Thoracic aorta (tissue), 2 donors: ENCODE measurements around the gene PPP1CA. TPM values are rescaled to one million over a fixed set of nuclear protein-coding genes. Genes with fewer than 3 reads are reported as not detected.

Source experiments
- ATAC-seq: fragments of 150-250 bp; one replicate; pipeline ENCODE4 v1.8.0; 2017; ENCODE audit warnings: low read depth; ENCODE audit not compliant: insufficient number of reproducible peaks, low FRiP score
- DNase-seq: peaks from one replicate; pipeline ENCODE4 v3.0.0-alpha.2; 2020; ENCODE audit warnings: low spot score
- H3K27ac ChIP-seq, 2 donors: fragments of 200-600 bp; sonication (generic); 1 replicate in 1 of 2; 2 replicates in 1 of 2; pipeline ENCODE4 v1.5.1; 2016; ENCODE audit warnings: mild to moderate bottlenecking in 2 of 2, moderate library complexity in 2 of 2
- H3K27me3 ChIP-seq: fragments of 200-600 bp; sonication (generic); replicated peaks from 2 replicates; pipeline ENCODE4 v1.6.0; 2016; ENCODE audit warnings: mild to moderate bottlenecking; ENCODE audit not compliant: insufficient read depth
- H3K36me3 ChIP-seq: fragments of 200-600 bp; sonication (generic); one replicate; pipeline ENCODE4 v1.5.1; 2016
- H3K4me1 ChIP-seq, 2 donors: fragments of 200-600 bp; sonication (generic); 1 replicate in 1 of 2; 2 replicates in 1 of 2; pipeline versions ENCODE4 v1.5.1 to v1.6.0; 2016; ENCODE audit warnings: low read depth in 2 of 2, mild to moderate bottlenecking in 1 of 2; ENCODE audit not compliant: control insufficient read depth in 1 of 2
- H3K4me3 ChIP-seq: fragments of 200-600 bp; sonication (generic); 2 replicates; pipeline ENCODE4 v1.5.1; 2016; ENCODE audit warnings: mild to moderate bottlenecking
- H3K9me3 ChIP-seq: fragments of 200-600 bp; sonication (generic); 2 replicates; pipeline ENCODE4 v1.5.1; 2016
- total RNA-seq, 2 donors: library from RNA; depleted of rRNA; stranded (reverse); fragments of >200 nt; gene quantifications; one replicate each; pipeline versions ENCODE4 v1.1.0 to v1.2.3, GENCODE V29; 2016
- TF ChIP-seq, protein P1 (sequence below): fragments of 200-600 bp; sonication (generic); IDR thresholded peaks from one replicate; pipeline ENCODE4 v1.5.1; 2019; ENCODE audit warnings: antibody characterized with exemption

Gene PPP1CA
- total RNA-seq, 2 donors from 2014 or later = 74.4 to 77.8 TPM

DNA sequence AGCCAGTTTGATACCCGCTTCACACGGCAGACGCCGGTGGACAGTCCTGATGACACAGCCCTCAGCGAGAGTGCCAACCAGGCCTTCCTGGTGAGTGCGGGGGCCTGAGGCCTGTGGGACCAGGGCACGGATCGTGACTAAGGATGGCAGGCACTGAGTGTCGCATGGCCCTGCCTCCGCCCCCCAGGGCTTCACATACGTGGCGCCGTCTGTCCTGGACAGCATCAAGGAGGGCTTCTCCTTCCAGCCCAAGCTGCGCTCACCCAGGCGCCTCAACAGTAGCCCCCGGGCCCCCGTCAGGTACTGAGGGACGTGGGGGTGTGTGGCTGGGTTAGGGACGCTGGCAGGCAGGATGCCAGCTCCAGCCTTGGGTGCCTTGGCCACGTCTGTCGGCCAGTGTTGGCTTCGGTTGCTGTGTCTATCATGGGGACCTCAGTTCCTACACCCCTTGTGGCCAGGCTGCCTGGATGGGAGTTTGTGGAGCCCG, 32.8 kb upstream of the PPP1CA start:
- TF ChIP-seq, protein P1, sequence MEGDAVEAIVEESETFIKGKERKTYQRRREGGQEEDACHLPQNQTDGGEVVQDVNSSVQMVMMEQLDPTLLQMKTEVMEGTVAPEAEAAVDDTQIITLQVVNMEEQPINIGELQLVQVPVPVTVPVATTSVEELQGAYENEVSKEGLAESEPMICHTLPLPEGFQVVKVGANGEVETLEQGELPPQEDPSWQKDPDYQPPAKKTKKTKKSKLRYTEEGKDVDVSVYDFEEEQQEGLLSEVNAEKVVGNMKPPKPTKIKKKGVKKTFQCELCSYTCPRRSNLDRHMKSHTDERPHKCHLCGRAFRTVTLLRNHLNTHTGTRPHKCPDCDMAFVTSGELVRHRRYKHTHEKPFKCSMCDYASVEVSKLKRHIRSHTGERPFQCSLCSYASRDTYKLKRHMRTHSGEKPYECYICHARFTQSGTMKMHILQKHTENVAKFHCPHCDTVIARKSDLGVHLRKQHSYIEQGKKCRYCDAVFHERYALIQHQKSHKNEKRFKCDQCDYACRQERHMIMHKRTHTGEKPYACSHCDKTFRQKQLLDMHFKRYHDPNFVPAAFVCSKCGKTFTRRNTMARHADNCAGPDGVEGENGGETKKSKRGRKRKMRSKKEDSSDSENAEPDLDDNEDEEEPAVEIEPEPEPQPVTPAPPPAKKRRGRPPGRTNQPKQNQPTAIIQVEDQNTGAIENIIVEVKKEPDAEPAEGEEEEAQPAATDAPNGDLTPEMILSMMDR = no peak
- Histone ChIP-seq H3K4me3 (no peak overlapping the region), H3K9me3 (no peaks in the 10 kb centered on the region), H3K4me1 (peaks cover 2 to 19% of the 10 kb centered on the region in 2 donors), H3K27me3 (no peaks in the 10 kb centered on the region), H3K36me3 (peaks cover 37% of the 10 kb centered on the region), H3K27ac (no peak overlapping the region)
- ATAC-seq (no peak), DNase-seq (no peak)

DNA sequence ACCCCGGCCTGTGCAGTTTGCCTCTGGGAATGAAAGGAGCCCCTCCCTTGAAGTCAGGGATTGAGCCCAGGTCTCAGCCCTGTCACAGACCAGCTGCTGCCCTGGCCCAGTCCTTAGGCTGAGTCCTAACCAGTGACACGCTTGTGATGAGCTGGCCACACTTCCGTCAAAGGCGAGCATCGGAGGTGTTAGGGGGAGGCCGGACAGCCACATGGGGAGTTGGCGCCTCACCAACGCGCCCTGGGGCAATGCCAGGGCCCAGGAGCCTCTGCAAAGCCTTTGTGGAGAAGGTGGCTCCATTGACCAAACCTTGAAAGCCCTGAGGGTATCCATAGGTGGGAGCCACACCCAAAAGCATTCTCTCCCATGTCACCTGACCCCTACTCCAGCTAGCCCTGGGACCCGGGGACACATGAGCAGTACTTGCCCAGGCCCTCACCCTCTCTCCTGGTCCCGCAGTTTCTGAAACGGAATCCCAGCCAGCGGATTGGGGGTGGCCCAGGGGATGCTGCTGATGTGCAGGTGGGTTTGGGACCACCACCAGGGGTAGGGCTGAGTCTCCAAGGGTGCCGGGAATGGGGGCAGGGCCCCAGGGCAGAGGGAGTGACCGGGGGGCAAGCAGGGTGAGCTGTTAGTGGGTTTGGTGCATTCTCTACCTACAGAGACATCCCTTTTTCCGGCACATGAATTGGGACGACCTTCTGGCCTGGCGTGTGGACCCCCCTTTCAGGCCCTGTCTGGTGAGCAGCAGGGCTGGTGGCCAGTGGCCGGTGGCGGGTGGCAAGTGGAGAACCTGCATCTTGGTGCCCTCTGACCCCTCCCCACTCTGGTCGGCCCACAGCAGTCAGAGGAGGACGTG, 32.1 kb upstream of the PPP1CA start:
- H3K4me1 ChIP-seq = peaks cover 8 to 24% of the 10 kb centered on the region in 2 donors
- no peak for ATAC-seq
- TF ChIP-seq, protein P1 = no peak
- peaks cover 37% of the 10 kb centered on the region for H3K36me3 ChIP-seq
- no peak overlapping the region for H3K4me3 ChIP-seq
- no peaks in the 10 kb centered on the region for H3K27me3 ChIP-seq
- H3K27ac ChIP-seq = no peak overlapping the region
- no peaks in the 10 kb centered on the region for H3K9me3 ChIP-seq
- DNase-seq = no peak

DNA sequence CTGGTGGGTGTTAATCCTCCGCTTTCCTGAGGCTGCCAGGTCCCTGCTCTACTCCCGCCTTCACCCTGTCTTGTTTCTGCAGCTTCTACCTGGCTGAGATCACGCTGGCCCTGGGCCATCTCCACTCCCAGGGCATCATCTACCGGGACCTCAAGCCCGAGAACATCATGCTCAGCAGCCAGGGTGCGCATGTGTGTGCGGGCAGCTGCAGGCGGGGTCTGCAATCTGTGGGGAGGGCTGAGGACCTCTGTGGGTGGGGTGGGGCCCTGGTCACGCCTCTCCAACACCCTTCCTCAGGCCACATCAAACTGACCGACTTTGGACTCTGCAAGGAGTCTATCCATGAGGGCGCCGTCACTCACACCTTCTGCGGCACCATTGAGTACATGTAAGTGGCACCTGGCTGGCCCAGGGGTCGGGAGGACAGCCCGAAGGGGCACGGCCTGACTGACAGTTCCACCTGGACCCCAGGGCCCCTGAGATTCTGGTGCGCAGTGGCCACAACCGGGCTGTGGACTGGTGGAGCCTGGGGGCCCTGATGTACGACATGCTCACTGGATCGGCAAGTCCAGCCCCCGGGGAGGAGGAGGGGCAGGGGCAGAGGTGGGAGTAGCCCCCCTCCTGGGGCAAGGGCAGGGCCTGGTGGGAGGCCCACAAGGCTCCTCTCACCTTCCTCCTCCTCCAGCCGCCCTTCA, 31.1 kb upstream of the PPP1CA start:
- Histone ChIP-seq H3K4me3 (no peak overlapping the region), H3K4me1 (peaks cover 8 to 27% of the 10 kb centered on the region in 2 donors), H3K9me3 (no peaks in the 10 kb centered on the region), H3K27me3 (no peaks in the 10 kb centered on the region), H3K27ac (no peak overlapping the region), H3K36me3 (peaks cover 37% of the 10 kb centered on the region)
- TF ChIP-seq, protein P1 = no peak
- no peak for DNase-seq
- ATAC-seq = no peak

DNA sequence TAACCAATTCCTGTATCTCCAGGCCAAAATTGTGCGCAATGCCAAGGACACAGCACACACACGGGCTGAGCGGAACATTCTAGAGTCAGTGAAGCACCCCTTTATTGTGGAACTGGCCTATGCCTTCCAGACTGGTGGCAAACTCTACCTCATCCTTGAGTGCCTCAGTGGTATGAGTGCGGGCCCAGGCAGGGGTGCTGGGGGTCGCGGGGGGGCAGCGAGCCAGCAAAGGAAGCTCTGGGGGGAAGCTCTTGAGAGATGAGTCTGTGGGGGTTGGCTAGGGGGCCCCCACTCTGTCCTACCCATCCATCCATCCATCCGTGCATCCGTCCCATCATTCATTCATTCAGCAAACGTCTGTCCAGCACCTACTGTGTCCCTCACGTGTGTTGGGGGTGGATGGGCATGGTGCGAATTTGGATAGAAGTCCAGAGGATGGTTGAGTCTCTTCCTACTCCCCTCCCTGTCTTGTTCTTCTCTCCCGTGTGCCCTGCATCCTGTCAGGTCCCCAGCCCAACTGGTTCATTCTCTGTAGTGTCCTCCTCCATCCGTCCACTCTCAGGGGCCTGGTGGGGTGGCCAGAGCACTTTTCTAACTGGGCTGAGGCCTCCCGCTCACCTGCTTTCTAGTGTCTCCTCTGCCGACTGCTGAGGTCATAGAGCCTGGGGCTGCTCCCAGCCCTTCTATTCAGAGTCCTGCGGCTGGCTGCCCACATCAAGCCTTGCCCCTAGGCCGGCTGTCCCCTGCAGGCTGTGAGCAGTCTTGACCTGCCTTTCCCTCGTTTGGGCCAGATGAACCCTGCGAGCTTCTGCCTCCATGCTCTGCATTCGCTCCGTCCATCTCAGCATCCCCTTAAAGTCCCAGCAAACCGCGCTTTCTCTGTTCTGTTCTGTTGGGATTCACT, 29.9 kb upstream of the PPP1CA start:
- no peak overlapping the region for H3K27ac ChIP-seq
- DNase-seq (no peak), ATAC-seq (no peak)
- peaks cover 8 to 30% of the 10 kb centered on the region in 2 donors for H3K4me1 ChIP-seq
- peaks cover 37% of the 10 kb centered on the region for H3K36me3 ChIP-seq
- TF ChIP-seq, protein P1 = no peak
- no peaks in the 10 kb centered on the region for H3K9me3 ChIP-seq
- no peaks in the 10 kb centered on the region for H3K27me3 ChIP-seq
- no peak overlapping the region for H3K4me3 ChIP-seq
